HCT116 (cell line): Measurements from ENCODE around the gene RNASE9. TPM values are rescaled to one million over a fixed set of nuclear protein-coding genes. Genes with fewer than 3 reads are reported as not detected.
"Not testable (repeated sequence)": the region's sequence is repeated elsewhere in the genome, so short reads cannot be mapped to it uniquely, and the experiment has no call there.

Experiments used
- ATAC-seq: fragments of 200-7000 bp; cut with Tn5 transposase; 2 replicates; pipeline ENCODE4 v1.9.1; 2020; ENCODE audit warnings: mild to moderate bottlenecking, moderate library complexity
- BruUV-seq: library from RNA; stranded (reverse); fragments of 400-500 nt; replicated peaks from 2 replicates; lab custom pipeline; 2021; lab: Mats Ljungman, UMichigan
- CTCF ChIA-PET: fragments of 300-600 bp; sonication (Branson Sonifier 250); formaldehyde crosslinking; loops from one replicate; lab custom pipeline; 2021; ENCODE audit warnings: antibody characterized with exemption; lab: Charles Lee
- POLR2A ChIA-PET: fragments of 300-600, 350-600 bp; sonication (Branson Sonifier 250); formaldehyde crosslinking; loops from one replicate; lab custom pipeline; 2021; ENCODE audit warnings: antibody characterized with exemption; lab: Charles Lee
- RAD21 ChIA-PET, 2 experiments: fragments of 300-600 bp; sonication (Branson Sonifier 250); formaldehyde crosslinking; loops; one replicate each; lab custom pipeline; 2023; ENCODE audit warnings: low total read pairs in 2 of 2; ENCODE audit not compliant: uncharacterized antibody in 2 of 2, unreplicated experiment in 2 of 2, low non-redundant PET in 1 of 2; lab: Charles Lee
- DNase-seq: peaks from one replicate; pipeline ENCODE4 v3.0.0-alpha.2; 2010; ENCODE audit warnings: low read depth, low spot score
- H2AFZ ChIP-seq: fragments of 200-600 bp; shearing (Covaris generic), sonication (generic); 2 replicates; pipeline ENCODE4 v1.6.1; 2017; ENCODE audit warnings: low read depth, mixed run types, mixed read lengths, antibody characterized with exemption, low read length; ENCODE audit not compliant: poor library complexity, severe bottlenecking
- H3K27ac ChIP-seq: 2 replicates; pipeline ENCODE4 v1.5.1; 2012; ENCODE audit warnings: low read depth, low read length
- H3K27me3 ChIP-seq: fragments of 200-600 bp; sonication (generic); 2 replicates; pipeline ENCODE4 v1.6.1; 2016; ENCODE audit warnings: mixed run types, low read length, mixed read lengths; ENCODE audit not compliant: insufficient read depth
- H3K36me3 ChIP-seq, 2 experiments: fragments of 200-500 bp in 1 of 2; fragments of 200-600 bp in 1 of 2; sonication (Bioruptor generic) in 1 of 2; sonication (generic) in 1 of 2; 2 replicates each; pipeline versions ENCODE4 v1.5.1 to v1.6.1; 2014 to 2016; ENCODE audit warnings: low read length in 2 of 2, inconsistent platforms in 1 of 2, mixed read lengths in 1 of 2, mixed run types in 1 of 2; ENCODE audit not compliant: insufficient read depth in 2 of 2, control insufficient read depth in 1 of 2
- H3K4me1 ChIP-seq, 2 experiments: fragments of 200-600 bp in 1 of 2; sonication (generic) in 1 of 2; 2 replicates each; pipeline versions ENCODE4 v1.5.1 to v1.6.1; 2012 to 2017; ENCODE audit warnings: low read length in 2 of 2, inconsistent platforms in 1 of 2, mild to moderate bottlenecking in 1 of 2, mixed read lengths in 1 of 2, mixed run types in 1 of 2, moderate library complexity in 1 of 2; ENCODE audit not compliant: insufficient read depth in 2 of 2, control insufficient read depth in 1 of 2
- H3K4me2 ChIP-seq: fragments of 200-600 bp; sonication (generic); 2 replicates; pipeline ENCODE4 v1.6.1; 2017; ENCODE audit warnings: mixed run types, low read length, mixed read lengths
- H3K4me3 ChIP-seq, 2 experiments: fragments of 200-600 bp in 1 of 2; sonication (generic) in 1 of 2; replicated peaks in 1 of 2; 2 replicates each; pipeline ENCODE4 v1.5.1; 2011 to 2016; ENCODE audit warnings: low read length in 2 of 2, control low read depth in 1 of 2, low read depth in 1 of 2, mild to moderate bottlenecking in 1 of 2, mixed read lengths in 1 of 2, mixed run types in 1 of 2
- H3K79me2 ChIP-seq: fragments of 200-600 bp; sonication (generic); 2 replicates; pipeline ENCODE4 v1.6.1; 2017; ENCODE audit warnings: mild to moderate bottlenecking, mixed run types, low read length, moderate library complexity, mixed read lengths; ENCODE audit not compliant: insufficient read depth
- H3K9ac ChIP-seq: fragments of 200-600 bp; sonication (generic); 2 replicates; pipeline ENCODE4 v1.6.1; 2016; ENCODE audit warnings: low read length, mixed read lengths
- H3K9me2 ChIP-seq: fragments of 200-600 bp; sonication (generic), shearing (Covaris generic); 2 replicates; pipeline ENCODE4 v1.6.1; 2017; ENCODE audit warnings: mixed run types, mild to moderate bottlenecking, moderate library complexity; ENCODE audit not compliant: insufficient read depth
- H3K9me3 ChIP-seq, 2 experiments: fragments of 200-500 bp in 1 of 2; fragments of 200-600 bp in 1 of 2; sonication (Bioruptor generic) in 1 of 2; sonication (generic) in 1 of 2; 2 replicates each; pipeline ENCODE4 v1.6.1; 2014 to 2017; ENCODE audit warnings: low read length in 2 of 2, mixed read lengths in 2 of 2, inconsistent platforms in 1 of 2, low read depth in 1 of 2, mild to moderate bottlenecking in 1 of 2, mixed run types in 1 of 2, moderate library complexity in 1 of 2; ENCODE audit not compliant: control insufficient read depth in 1 of 2, insufficient read depth in 1 of 2
- H4K20me1 ChIP-seq: fragments of 200-600 bp; sonication (generic), shearing (Covaris generic); 2 replicates; pipeline ENCODE4 v1.6.1; 2017; ENCODE audit warnings: mixed run types, mild to moderate bottlenecking, moderate library complexity; ENCODE audit not compliant: insufficient read depth
- ATF3 ChIP-seq: IDR thresholded peaks from 2 replicates; pipeline ENCODE4 v1.6.1; 2012
- CBX3 ChIP-seq: IDR thresholded peaks from 2 replicates; pipeline ENCODE4 v1.6.1; 2012; ENCODE audit warnings: low read depth
- CTCF ChIP-seq, 3 experiments: fragments of 200-600 bp in 1 of 3; sonication (generic) in 1 of 3; IDR thresholded peaks in 2 of 3; conservative IDR thresholded peaks in 1 of 3; 2 replicates each; pipeline ENCODE4 v1.5.1; 2012 to 2017; ENCODE audit warnings: low read depth in 2 of 3, low read length in 2 of 3, antibody characterized with exemption in 1 of 3, borderline replicate concordance in 1 of 3, control low read depth in 1 of 3, mild to moderate bottlenecking in 1 of 3, mixed read lengths in 1 of 3, mixed run types in 1 of 3, moderate library complexity in 1 of 3; ENCODE audit not compliant: insufficient read depth in 1 of 3
- EGR1 ChIP-seq: IDR thresholded peaks from 2 replicates; pipeline ENCODE4 v1.6.1; 2012; ENCODE audit warnings: low read depth
- ELF1 ChIP-seq: IDR thresholded peaks from 2 replicates; pipeline ENCODE4 v1.6.1; 2012; ENCODE audit warnings: low read depth, borderline replicate concordance
- EZH2phosphoT487 ChIP-seq: fragments of 200-600 bp; IDR thresholded peaks from 2 replicates; pipeline ENCODE4 v1.6.1; 2018; ENCODE audit warnings: antibody characterized with exemption, borderline replicate concordance
- JUND ChIP-seq: IDR thresholded peaks from 2 replicates; pipeline ENCODE4 v1.6.1; 2012
- POLR2AphosphoS5 ChIP-seq: IDR thresholded peaks from 2 replicates; pipeline ENCODE4 v1.6.1; 2011; ENCODE audit warnings: mild to moderate bottlenecking, low read depth, low read length, moderate library complexity
- RAD21 ChIP-seq: IDR thresholded peaks from 2 replicates; pipeline ENCODE4 v1.6.1; 2012; ENCODE audit warnings: low read depth, mild to moderate bottlenecking
- SP1 ChIP-seq: IDR thresholded peaks from 2 replicates; pipeline ENCODE4 v1.6.1; 2012; ENCODE audit warnings: low read depth
- SRF ChIP-seq: IDR thresholded peaks from 2 replicates; pipeline ENCODE4 v1.6.1; 2012; ENCODE audit warnings: low read depth
- YY1 ChIP-seq: IDR thresholded peaks from 2 replicates; pipeline ENCODE4 v1.6.1; 2011; ENCODE audit warnings: low read length, low read depth, moderate library complexity, mild to moderate bottlenecking; ENCODE audit not compliant: insufficient replicate concordance; ENCODE audit errors: extremely low read depth
- ZBTB33 ChIP-seq: IDR thresholded peaks from 2 replicates; pipeline ENCODE4 v1.6.1; 2011; ENCODE audit warnings: mild to moderate bottlenecking, low read length, moderate library complexity; ENCODE audit not compliant: insufficient replicate concordance; ENCODE audit errors: extremely low read depth
- intact Hi-C: fragments of 100-400 bp; cut with micrococcal nuclease; formaldehyde crosslinking; loops from 2 replicates; pipeline ENCODE4 v1.10.0; 2022
- total RNA-seq: library from RNA; stranded (reverse); gene quantifications from one replicate; pipeline ENCODE4 v1.2.1, GENCODE V29; 2021; ENCODE audit not compliant: unreplicated experiment

Gene RNASE9
- total RNA-seq, 1 experiment from 2014 or later: not detected

- H3K36me3 ChIP-seq: no peaks in the 10 kb centered on the region
- H3K4me2 ChIP-seq: no peak overlapping the region
- H3K27ac ChIP-seq: no peak overlapping the region
- TF ChIP-seq POLR2AphosphoS5 (no peak), JUND (no peak), ELF1 (no peak), SP1 (no peak), RAD21 (no peak), CTCF (IDR thresholded peaks at IDR 0.05 in 2 of 3, conservative IDR thresholded peaks at IDR 0.05 in 1 of 3; ENCODE audit: borderline replicate concordance in 1 of 3, insufficient read depth in 1 of 3, low read depth in 2 of 3, low read length in 2 of 3) (no peak), EZH2phosphoT487 (no peak), ATF3 (no peak), SRF (no peak), CBX3 (no peak), YY1 (no peak), EGR1 (no peak), ZBTB33 (no peak)
- H3K4me1 ChIP-seq: no peaks in the 10 kb centered on the region
- no peaks in the 10 kb centered on the region for H3K9me3 ChIP-seq
- H3K79me2 ChIP-seq: no peaks in the 10 kb centered on the region
- no TSS peak for BruUV-seq
- no peaks in the 10 kb centered on the region for H4K20me1 ChIP-seq
- ChIA-PET POLR2A (no interaction called here), RAD21 (no interaction called here), CTCF (no interaction called here)
- no peak overlapping the region for H2AFZ ChIP-seq
- intact Hi-C loops: no loop called here
- H3K4me3 ChIP-seq: no peak overlapping the region
- H3K9ac ChIP-seq: no peak overlapping the region
- H3K27me3 ChIP-seq: no peaks in the 10 kb centered on the region
- H3K9me2 ChIP-seq: no peaks in the 10 kb centered on the region
- DNase-seq (no peak), ATAC-seq (no peak)
Observed at GRCh38 chr14:20508367-20508766, 52.5 kb downstream of the RNASE9 start.

GRCh38 chr14:20507537-20507936, 53.3 kb downstream of the RNASE9 start:
- ATAC-seq, H4K20me1 ChIP-seq, H3K9ac ChIP-seq, H3K27ac ChIP-seq, H3K9me2 ChIP-seq, POLR2A ChIA-PET, H2AFZ ChIP-seq, H3K36me3 ChIP-seq, H3K9me3 ChIP-seq, H3K79me2 ChIP-seq, RAD21 ChIA-PET, CTCF ChIA-PET, BruUV-seq, H3K4me2 ChIP-seq, intact Hi-C loops, DNase-seq, H3K27me3 ChIP-seq, H3K4me1 ChIP-seq, H3K4me3 ChIP-seq: not testable (repeated sequence)
